SK-N-SH treated with all-trans-retinoic acid at 6 μM for 48 hours (cell line): ENCODE measurements around the gene ARAP3.

ENCODE experiments used
- ATAC-seq: fragments of 200-7000 bp; cut with Tn5 transposase; 3 replicates; pipeline ENCODE4 v1.9.1; 2020; ENCODE audit warnings: mild to moderate bottlenecking, moderate library complexity
- ARNTL ChIP-seq: fragments of 450-650 bp; formaldehyde crosslinking; IDR thresholded peaks from 2 replicates; pipeline ENCODE4 v1.5.0; 2020; ENCODE audit warnings: low read depth, mild to moderate bottlenecking, moderate library complexity, borderline replicate concordance
- BACH2 ChIP-seq: fragments of 250-450 bp; sonication (Bioruptor Pico); IDR thresholded peaks from 2 replicates; pipeline ENCODE4 v1.9.0; 2021; ENCODE audit warnings: mild to moderate bottlenecking, borderline replicate concordance
- CREB5 ChIP-seq: fragments of 250-450 bp; sonication (Bioruptor Pico); IDR thresholded peaks from 2 replicates; pipeline ENCODE4 v1.5.1; 2020; ENCODE audit warnings: low read depth, mild to moderate bottlenecking, moderate library complexity
- CSDC2 ChIP-seq: fragments of 250-450 bp; sonication (Bioruptor Pico); IDR thresholded peaks from 2 replicates; pipeline ENCODE4 v1.5.0; 2020; ENCODE audit warnings: mild to moderate bottlenecking, moderate library complexity
- CSRNP3 ChIP-seq: fragments of 250-450 bp; sonication (Bioruptor Pico); IDR thresholded peaks from 2 replicates; pipeline ENCODE4 v1.5.1; 2021; ENCODE audit warnings: mild to moderate bottlenecking, moderate library complexity
- ESRRG ChIP-seq: fragments of 250-450 bp; sonication (Bioruptor Pico); IDR thresholded peaks from 2 replicates; pipeline ENCODE4 v1.6.1; 2021; ENCODE audit warnings: mild to moderate bottlenecking
- GLIS3 ChIP-seq: fragments of 250-450 bp; sonication (Bioruptor Pico); IDR thresholded peaks from 2 replicates; pipeline ENCODE4 v1.5.0; 2020; ENCODE audit warnings: mild to moderate bottlenecking, moderate library complexity
- ISL1 ChIP-seq: fragments of 250-450 bp; sonication (Bioruptor Pico); IDR thresholded peaks from 2 replicates; pipeline ENCODE4 v2.1.2; 2022; ENCODE audit warnings: mild to moderate bottlenecking, moderate library complexity
- OSR1 ChIP-seq: fragments of 250-450 bp; sonication (Bioruptor Pico); IDR thresholded peaks from 2 replicates; pipeline ENCODE4 v1.8.0; 2022; ENCODE audit warnings: moderate library complexity, mild to moderate bottlenecking, inconsistent platforms
- POU6F1 ChIP-seq: fragments of 250-450 bp; sonication (Bioruptor Pico); IDR thresholded peaks from 2 replicates; pipeline ENCODE4 v1.8.0; 2021; ENCODE audit warnings: low read depth, mild to moderate bottlenecking, moderate library complexity, borderline replicate concordance
- PPARA ChIP-seq: fragments of 250-450 bp; sonication (Bioruptor Pico); IDR thresholded peaks from 2 replicates; pipeline ENCODE4 v1.5.0; 2020; ENCODE audit warnings: mild to moderate bottlenecking, borderline replicate concordance
- RARB ChIP-seq: fragments of 250-450 bp; sonication (Bioruptor Pico); IDR thresholded peaks from 2 replicates; pipeline ENCODE4 v1.8.0; 2021; ENCODE audit warnings: mild to moderate bottlenecking, moderate library complexity
- SNAI2 ChIP-seq: fragments of 250-450 bp; sonication (Bioruptor Pico); IDR thresholded peaks from 2 replicates; pipeline ENCODE4 v1.5.0; 2020; ENCODE audit warnings: mild to moderate bottlenecking, moderate library complexity
- TCF4 ChIP-seq: fragments of 250-450 bp; sonication (Bioruptor Pico); IDR thresholded peaks from 2 replicates; pipeline ENCODE4 v1.8.0; 2021; ENCODE audit warnings: mild to moderate bottlenecking, moderate library complexity, borderline replicate concordance
- TOX ChIP-seq: fragments of 250-450 bp; sonication (Bioruptor Pico); IDR thresholded peaks from 2 replicates; pipeline ENCODE4 v1.8.0; 2021; ENCODE audit warnings: mild to moderate bottlenecking, moderate library complexity, borderline replicate concordance
- ZC3H10 ChIP-seq: fragments of 250-450 bp; sonication (Bioruptor Pico); IDR thresholded peaks from 2 replicates; pipeline ENCODE4 v1.5.1; 2021; ENCODE audit warnings: mild to moderate bottlenecking, moderate library complexity
- ZFP3 ChIP-seq: fragments of 250-450 bp; sonication (Bioruptor Pico); IDR thresholded peaks from 2 replicates; pipeline ENCODE4 v1.5.0; 2020; ENCODE audit warnings: mild to moderate bottlenecking, moderate library complexity
- ZFP30 ChIP-seq: fragments of 450-650 bp; formaldehyde crosslinking; IDR thresholded peaks from 2 replicates; pipeline ENCODE4 v1.5.0; 2022; ENCODE audit warnings: mild to moderate bottlenecking, moderate library complexity
- ZNF565 ChIP-seq: fragments of 450-650 bp; formaldehyde crosslinking; conservative IDR thresholded peaks from 2 replicates; pipeline ENCODE4 v1.5.0; 2020; ENCODE audit warnings: low read depth, mild to moderate bottlenecking, moderate library complexity
- ZNF70 ChIP-seq: fragments of 450-650 bp; formaldehyde crosslinking; IDR thresholded peaks from 2 replicates; pipeline ENCODE4 v1.5.0; 2020; ENCODE audit warnings: mild to moderate bottlenecking, moderate library complexity
- ZNF8 ChIP-seq: fragments of 450-650 bp; formaldehyde crosslinking; IDR thresholded peaks from 2 replicates; pipeline ENCODE4 v1.5.0; 2020; ENCODE audit warnings: mild to moderate bottlenecking, moderate library complexity
- TF ChIP-seq, protein P1 (sequence below): fragments of 250-450 bp; sonication (Bioruptor Pico); IDR thresholded peaks from 2 replicates; pipeline ENCODE4 v1.5.0; 2020; ENCODE audit warnings: mild to moderate bottlenecking, moderate library complexity
- TF ChIP-seq, protein P2 (sequence below): fragments of 250-450 bp; sonication (Bioruptor Pico); IDR thresholded peaks from 2 replicates; pipeline ENCODE4 v1.8.0; 2020; ENCODE audit warnings: mild to moderate bottlenecking, moderate library complexity, borderline replicate concordance

The ARAP3 gene

GRCh38 chr5:141708016-141708415 lies 26.0 kb upstream of the ARAP3 start:
- TF ChIP-seq ZC3H10 (no peak), ARNTL (CRISPR knock-in tag) (no peak), ZNF70 (CRISPR knock-in tag) (no peak), ZNF8 (CRISPR knock-in tag) (no peak), CSRNP3 (CRISPR knock-in tag) (no peak), CSDC2 (no peak), SNAI2 (CRISPR knock-in tag) (no peak), ZFP30 (CRISPR knock-in tag) (no peak), BACH2 (CRISPR knock-in tag) (no peak), CREB5 (CRISPR knock-in tag) (no peak), ZNF565 (CRISPR knock-in tag) (no peak), ZFP3 (CRISPR knock-in tag) (no peak), ESRRG (CRISPR knock-in tag) (no peak), PPARA (no peak), RARB (CRISPR knock-in tag) (no peak)
- TF ChIP-seq, protein P1, sequence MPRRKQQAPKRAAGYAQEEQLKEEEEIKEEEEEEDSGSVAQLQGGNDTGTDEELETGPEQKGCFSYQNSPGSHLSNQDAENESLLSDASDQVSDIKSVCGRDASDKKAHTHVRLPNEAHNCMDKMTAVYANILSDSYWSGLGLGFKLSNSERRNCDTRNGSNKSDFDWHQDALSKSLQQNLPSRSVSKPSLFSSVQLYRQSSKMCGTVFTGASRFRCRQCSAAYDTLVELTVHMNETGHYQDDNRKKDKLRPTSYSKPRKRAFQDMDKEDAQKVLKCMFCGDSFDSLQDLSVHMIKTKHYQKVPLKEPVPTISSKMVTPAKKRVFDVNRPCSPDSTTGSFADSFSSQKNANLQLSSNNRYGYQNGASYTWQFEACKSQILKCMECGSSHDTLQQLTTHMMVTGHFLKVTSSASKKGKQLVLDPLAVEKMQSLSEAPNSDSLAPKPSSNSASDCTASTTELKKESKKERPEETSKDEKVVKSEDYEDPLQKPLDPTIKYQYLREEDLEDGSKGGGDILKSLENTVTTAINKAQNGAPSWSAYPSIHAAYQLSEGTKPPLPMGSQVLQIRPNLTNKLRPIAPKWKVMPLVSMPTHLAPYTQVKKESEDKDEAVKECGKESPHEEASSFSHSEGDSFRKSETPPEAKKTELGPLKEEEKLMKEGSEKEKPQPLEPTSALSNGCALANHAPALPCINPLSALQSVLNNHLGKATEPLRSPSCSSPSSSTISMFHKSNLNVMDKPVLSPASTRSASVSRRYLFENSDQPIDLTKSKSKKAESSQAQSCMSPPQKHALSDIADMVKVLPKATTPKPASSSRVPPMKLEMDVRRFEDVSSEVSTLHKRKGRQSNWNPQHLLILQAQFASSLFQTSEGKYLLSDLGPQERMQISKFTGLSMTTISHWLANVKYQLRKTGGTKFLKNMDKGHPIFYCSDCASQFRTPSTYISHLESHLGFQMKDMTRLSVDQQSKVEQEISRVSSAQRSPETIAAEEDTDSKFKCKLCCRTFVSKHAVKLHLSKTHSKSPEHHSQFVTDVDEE (CRISPR knock-in tag), result no peak
- TF ChIP-seq, all 23 proteins: peak for 0
- no peak for ATAC-seq

DNA sequence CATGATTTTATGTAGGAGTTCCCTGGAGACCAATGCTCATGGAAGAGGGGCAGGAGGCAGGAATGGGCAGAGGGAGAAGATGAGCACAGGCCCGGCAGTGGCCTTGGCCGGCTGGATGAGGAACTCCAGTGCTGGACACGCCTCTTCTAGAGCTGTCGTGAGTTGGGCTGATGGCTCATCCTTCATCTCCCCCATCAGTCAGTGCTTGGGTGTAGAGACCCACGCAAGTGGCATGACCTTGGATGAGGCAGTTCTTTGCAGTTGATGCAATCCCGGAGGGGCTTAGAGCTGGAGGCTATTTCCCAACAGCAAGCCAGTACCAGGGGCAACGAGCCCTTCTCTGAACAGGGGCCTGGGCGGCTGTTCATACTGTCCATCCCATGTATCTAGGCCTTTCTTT lies 25.5 kb upstream of the ARAP3 start:
- no peak for TF ChIP-seq TOX (CRISPR knock-in tag)
- TF ChIP-seq CSDC2, result no peak
- TF ChIP-seq OSR1 (CRISPR knock-in tag), result no peak
- no peak for TF ChIP-seq TCF4
- no peak for TF ChIP-seq POU6F1 (CRISPR knock-in tag)
- TF ChIP-seq ZFP30 (CRISPR knock-in tag), result no peak
- TF ChIP-seq ZNF565 (CRISPR knock-in tag), result no peak
- TF ChIP-seq SNAI2 (CRISPR knock-in tag), result no peak
- no peak for TF ChIP-seq GLIS3 (CRISPR knock-in tag)
- no peak for TF ChIP-seq CREB5 (CRISPR knock-in tag)
- no peak for TF ChIP-seq BACH2 (CRISPR knock-in tag)
- no peak for TF ChIP-seq CSRNP3 (CRISPR knock-in tag)
- TF ChIP-seq ARNTL (CRISPR knock-in tag), result no peak
- no peak for TF ChIP-seq ZNF8 (CRISPR knock-in tag)
- TF ChIP-seq PPARA, result no peak
- TF ChIP-seq RARB (CRISPR knock-in tag), result no peak
- no peak for TF ChIP-seq ESRRG (CRISPR knock-in tag)
- TF ChIP-seq, protein P2, sequence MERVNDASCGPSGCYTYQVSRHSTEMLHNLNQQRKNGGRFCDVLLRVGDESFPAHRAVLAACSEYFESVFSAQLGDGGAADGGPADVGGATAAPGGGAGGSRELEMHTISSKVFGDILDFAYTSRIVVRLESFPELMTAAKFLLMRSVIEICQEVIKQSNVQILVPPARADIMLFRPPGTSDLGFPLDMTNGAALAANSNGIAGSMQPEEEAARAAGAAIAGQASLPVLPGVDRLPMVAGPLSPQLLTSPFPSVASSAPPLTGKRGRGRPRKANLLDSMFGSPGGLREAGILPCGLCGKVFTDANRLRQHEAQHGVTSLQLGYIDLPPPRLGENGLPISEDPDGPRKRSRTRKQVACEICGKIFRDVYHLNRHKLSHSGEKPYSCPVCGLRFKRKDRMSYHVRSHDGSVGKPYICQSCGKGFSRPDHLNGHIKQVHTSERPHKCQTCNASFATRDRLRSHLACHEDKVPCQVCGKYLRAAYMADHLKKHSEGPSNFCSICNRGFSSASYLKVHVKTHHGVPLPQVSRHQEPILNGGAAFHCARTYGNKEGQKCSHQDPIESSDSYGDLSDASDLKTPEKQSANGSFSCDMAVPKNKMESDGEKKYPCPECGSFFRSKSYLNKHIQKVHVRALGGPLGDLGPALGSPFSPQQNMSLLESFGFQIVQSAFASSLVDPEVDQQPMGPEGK (CRISPR knock-in tag), result no peak
- TF ChIP-seq, protein P1 (CRISPR knock-in tag), result no peak
- TF ChIP-seq ISL1 (CRISPR knock-in tag), result no peak
- no peak for ATAC-seq
